ENCODE data around the gene CACNA1F. TPM values are rescaled to one million over a fixed set of nuclear protein-coding genes. Genes with fewer than 3 reads are reported as not detected.

Gene CACNA1F
- total RNA-seq, 1 experiment from 2014 or later, result not detected

DNA sequence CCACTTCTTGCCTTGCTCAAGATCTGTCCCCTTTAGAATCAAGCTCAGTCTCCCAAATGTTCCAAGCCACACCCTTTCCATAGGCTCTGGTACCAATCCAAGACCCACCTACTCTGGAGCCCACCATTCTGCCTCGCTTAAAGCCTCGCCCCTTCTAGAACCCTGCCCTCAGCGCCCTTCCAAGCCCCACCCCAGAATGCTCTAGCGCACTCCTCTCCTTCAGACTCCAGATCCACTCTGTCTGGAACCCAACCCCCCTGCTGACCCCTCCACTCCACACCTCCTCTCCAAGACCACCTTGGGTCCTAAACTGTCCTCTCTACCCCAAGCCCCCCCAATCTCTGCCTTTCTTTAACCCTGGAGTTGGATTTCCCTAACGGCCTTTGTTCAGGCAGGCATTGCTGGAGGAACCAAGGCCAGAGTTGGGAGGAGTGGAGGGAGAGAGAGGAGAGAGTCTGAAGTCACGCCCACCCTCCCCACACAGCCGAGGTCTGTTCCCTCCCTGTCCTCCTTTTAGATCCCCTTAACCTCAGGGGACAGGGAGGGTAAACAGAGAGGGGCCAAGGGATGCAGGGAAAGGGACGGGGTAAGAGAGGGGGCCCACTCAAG is 44.6 kb downstream of the CACNA1F start:
- H3K9ac ChIP-seq (ENCODE audit: low read length), result no peak overlapping the region
- DNase-seq (no peak), ATAC-seq (no peak)
- peaks cover 2% of the 10 kb centered on the region; the same call in 1 of the 2 replicates for H3K36me3 ChIP-seq (ENCODE audit: low read depth, low read length)
- no TSS peak for BruUV-seq (replicated peaks)
- H3K4me1 ChIP-seq (ENCODE audit: insufficient read depth, low read length), result peaks cover 29% of the 10 kb centered on the region
- peaks cover 5% of the 10 kb centered on the region for H4K20me1 ChIP-seq (ENCODE audit: low read length)
- ChIA-PET POLR2A (ENCODE audit: unreplicated experiment) (interaction anchor here (0.6 kb wide), 1 partner anchor 186 kb away, joined by 4 read pairs; the partner anchor contains the start of gene GRIPAP1), CTCF (no interaction called here)
- no peak overlapping the region for H3K4me3 ChIP-seq (ENCODE audit: low read length)
- TF ChIP-seq, protein P1, sequence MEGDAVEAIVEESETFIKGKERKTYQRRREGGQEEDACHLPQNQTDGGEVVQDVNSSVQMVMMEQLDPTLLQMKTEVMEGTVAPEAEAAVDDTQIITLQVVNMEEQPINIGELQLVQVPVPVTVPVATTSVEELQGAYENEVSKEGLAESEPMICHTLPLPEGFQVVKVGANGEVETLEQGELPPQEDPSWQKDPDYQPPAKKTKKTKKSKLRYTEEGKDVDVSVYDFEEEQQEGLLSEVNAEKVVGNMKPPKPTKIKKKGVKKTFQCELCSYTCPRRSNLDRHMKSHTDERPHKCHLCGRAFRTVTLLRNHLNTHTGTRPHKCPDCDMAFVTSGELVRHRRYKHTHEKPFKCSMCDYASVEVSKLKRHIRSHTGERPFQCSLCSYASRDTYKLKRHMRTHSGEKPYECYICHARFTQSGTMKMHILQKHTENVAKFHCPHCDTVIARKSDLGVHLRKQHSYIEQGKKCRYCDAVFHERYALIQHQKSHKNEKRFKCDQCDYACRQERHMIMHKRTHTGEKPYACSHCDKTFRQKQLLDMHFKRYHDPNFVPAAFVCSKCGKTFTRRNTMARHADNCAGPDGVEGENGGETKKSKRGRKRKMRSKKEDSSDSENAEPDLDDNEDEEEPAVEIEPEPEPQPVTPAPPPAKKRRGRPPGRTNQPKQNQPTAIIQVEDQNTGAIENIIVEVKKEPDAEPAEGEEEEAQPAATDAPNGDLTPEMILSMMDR (conservative IDR thresholded peaks at IDR 0.05; ENCODE audit: low read depth, low read length), result no peak
- no peak for TF ChIP-seq EZH2 (IDR thresholded peaks at IDR 0.05; ENCODE audit: low read length, unreplicated experiment)
- TF ChIP-seq EZH2phosphoT487 (IDR thresholded peaks at IDR 0.05; ENCODE audit: borderline replicate concordance, low read length), result no peak
- H2AFZ ChIP-seq (ENCODE audit: low read length), result no peak overlapping the region
- H3K27me3 ChIP-seq (ENCODE audit: low read length), result no peaks in the 10 kb centered on the region
- intact Hi-C loops (cut with micrococcal nuclease), result no loop called here
- H3K4me2 ChIP-seq (ENCODE audit: low read length), result no peak overlapping the region
- H3K27ac ChIP-seq (ENCODE audit: low read length), result no peak overlapping the region
- H3F3A ChIP-seq (ENCODE audit: low read length, unreplicated experiment), result no peaks in the 10 kb centered on the region
- H3K9me3 ChIP-seq (ENCODE audit: low read length), result no peaks in the 10 kb centered on the region
- no peaks in the 10 kb centered on the region for H3K9me2 ChIP-seq (replicated peaks; ENCODE audit: low read length)
- H3K79me2 ChIP-seq (ENCODE audit: low read length), result peaks cover 25% of the 10 kb centered on the region

DNA sequence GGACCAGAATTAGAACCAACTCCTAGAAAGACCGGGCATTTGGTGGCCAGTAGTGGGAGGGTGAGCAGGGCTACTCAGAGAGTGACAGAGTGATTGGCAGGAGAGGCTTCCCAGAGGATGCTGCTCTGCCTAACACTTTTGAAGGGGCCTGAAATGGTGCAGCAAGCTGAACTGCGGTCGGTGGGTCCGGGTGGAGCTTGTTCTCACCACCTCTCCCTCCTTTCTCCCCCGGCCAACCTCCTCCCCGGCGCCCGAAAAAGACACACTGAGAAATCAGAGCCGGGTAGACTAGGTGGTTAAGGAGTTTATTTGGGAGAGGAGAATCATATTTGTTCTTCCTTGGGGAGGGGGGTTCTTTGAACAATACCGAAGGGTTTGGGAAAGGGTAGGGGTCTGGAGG is 45.6 kb downstream of the CACNA1F start:
- Histone ChIP-seq H3K9ac (ENCODE audit: low read length) (no peak overlapping the region), H3K4me1 (ENCODE audit: insufficient read depth, low read length) (peaks cover 29% of the 10 kb centered on the region), H3F3A (ENCODE audit: low read length, unreplicated experiment) (no peaks in the 10 kb centered on the region), H2AFZ (ENCODE audit: low read length) (no peak overlapping the region), H3K36me3 (ENCODE audit: low read depth, low read length) (peaks cover 9% of the 10 kb centered on the region), H3K4me3 (ENCODE audit: low read length) (no peak overlapping the region), H3K27ac (ENCODE audit: low read length) (no peak overlapping the region), H3K27me3 (ENCODE audit: low read length) (no peaks in the 10 kb centered on the region), H3K9me2 (replicated peaks; ENCODE audit: low read length) (no peaks in the 10 kb centered on the region), H3K79me2 (ENCODE audit: low read length) (peaks cover 28% of the 10 kb centered on the region), H3K9me3 (ENCODE audit: low read length) (no peaks in the 10 kb centered on the region), H3K4me2 (ENCODE audit: low read length) (no peak overlapping the region), H4K20me1 (ENCODE audit: low read length) (peaks cover 5% of the 10 kb centered on the region)
- intact Hi-C loops (cut with micrococcal nuclease), result no loop called here
- TF ChIP-seq, protein P1 (conservative IDR thresholded peaks at IDR 0.05; ENCODE audit: low read depth, low read length), result no peak
- TF ChIP-seq EZH2phosphoT487 (IDR thresholded peaks at IDR 0.05; ENCODE audit: borderline replicate concordance, low read length) (no peak), EZH2 (IDR thresholded peaks at IDR 0.05; ENCODE audit: low read length, unreplicated experiment) (no peak)
- ATAC-seq, result no peak
- BruUV-seq (replicated peaks), result no TSS peak
- ChIA-PET POLR2A (ENCODE audit: unreplicated experiment) (no interaction called here), CTCF (no interaction called here)
- DNase-seq, result no peak

DNA sequence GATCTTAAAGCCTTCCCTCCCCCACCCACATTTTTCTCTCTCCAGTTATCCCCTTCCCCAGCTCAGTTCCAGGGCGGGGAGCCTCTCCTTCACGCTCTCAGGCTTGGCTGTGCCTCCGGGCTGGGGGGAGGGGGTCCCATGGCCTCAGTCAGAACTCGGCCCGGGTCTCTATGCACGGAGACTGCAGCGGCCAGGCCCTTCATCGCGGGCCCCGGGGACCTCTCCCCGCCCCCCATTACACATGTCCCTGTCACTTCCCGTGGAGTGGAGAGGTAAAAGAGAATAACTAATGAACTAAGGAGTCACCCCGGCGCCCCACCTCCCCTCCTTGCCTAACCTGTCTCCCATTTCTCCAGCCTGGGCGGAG is 46.1 kb downstream of the CACNA1F start:
- intact Hi-C loops (cut with micrococcal nuclease), result no loop called here
- Histone ChIP-seq H3K9me2 (replicated peaks; ENCODE audit: low read length) (no peaks in the 10 kb centered on the region), H3K4me3 (ENCODE audit: low read length) (no peak overlapping the region), H3K9me3 (ENCODE audit: low read length) (no peaks in the 10 kb centered on the region), H3K79me2 (ENCODE audit: low read length) (peaks cover 28% of the 10 kb centered on the region), H4K20me1 (ENCODE audit: low read length) (peaks cover 5% of the 10 kb centered on the region), H3K27ac (ENCODE audit: low read length) (no peak overlapping the region), H3K27me3 (ENCODE audit: low read length) (no peaks in the 10 kb centered on the region), H3F3A (ENCODE audit: low read length, unreplicated experiment) (no peaks in the 10 kb centered on the region), H3K4me2 (ENCODE audit: low read length) (peak overlapping the region; percentile 98; the same call in 1 of the 2 replicates), H3K9ac (ENCODE audit: low read length) (no peak overlapping the region), H3K36me3 (ENCODE audit: low read depth, low read length) (peaks cover 13% of the 10 kb centered on the region), H2AFZ (ENCODE audit: low read length) (no peak overlapping the region), H3K4me1 (ENCODE audit: insufficient read depth, low read length) (peaks cover 29% of the 10 kb centered on the region)
- DNase-seq, result no peak
- ChIA-PET CTCF (no interaction called here), POLR2A (ENCODE audit: unreplicated experiment) (no interaction called here)
- BruUV-seq (replicated peaks), result no TSS peak
- TF ChIP-seq EZH2phosphoT487 (IDR thresholded peaks at IDR 0.05; ENCODE audit: borderline replicate concordance, low read length), result no peak
- TF ChIP-seq EZH2 (IDR thresholded peaks at IDR 0.05; ENCODE audit: low read length, unreplicated experiment), result no peak
- TF ChIP-seq, protein P1 (conservative IDR thresholded peaks at IDR 0.05; ENCODE audit: low read depth, low read length), result no peak
- ATAC-seq, result no peak
